WTC11 (cell line): ENCODE measurements around the gene EHBP1. TPM values are rescaled to one million over a fixed set of nuclear protein-coding genes. Genes with fewer than 3 reads are reported as not detected.

ENCODE experiments used
- ATAC-seq: fragments of 200-7000 bp; cut with Tn5 transposase; 2 replicates; pipeline ENCODE4 v1.10.0; 2021; ENCODE audit warnings: mild to moderate bottlenecking, moderate library complexity
- CTCF ChIA-PET: fragments of 300-600 bp; sonication (Branson Sonifier 250); formaldehyde crosslinking; loops from one replicate; lab custom pipeline; 2021; ENCODE audit warnings: antibody characterized with exemption; lab: Charles Lee
- POLR2A ChIA-PET: fragments of 350-600 bp; sonication (Branson Sonifier 250); formaldehyde crosslinking; loops from one replicate; lab custom pipeline; 2021; ENCODE audit warnings: antibody characterized with exemption; lab: Charles Lee
- DNase-seq: peaks from one replicate; pipeline ENCODE4 v3.0.0; 2021; ENCODE audit warnings: low spot score
- H3K27ac Mint-ChIP-seq: 2 replicates; pipeline ENCODE4 v1.8.0; 2021; ENCODE audit warnings: mixed read lengths
- H3K27me3 Mint-ChIP-seq: 2 replicates; pipeline ENCODE4 v1.8.0; 2021; ENCODE audit warnings: low read depth, mild to moderate bottlenecking, moderate library complexity, mixed read lengths
- H3K36me3 Mint-ChIP-seq: 2 replicates; pipeline ENCODE4 v1.8.0; 2021; ENCODE audit warnings: mixed read lengths
- H3K4me1 Mint-ChIP-seq: 2 replicates; pipeline ENCODE4 v1.8.0; 2022; ENCODE audit warnings: mixed read lengths
- H3K4me3 Mint-ChIP-seq: 2 replicates; pipeline ENCODE4 v1.8.0; 2021; ENCODE audit warnings: mild to moderate bottlenecking, moderate library complexity, mixed read lengths
- H3K9me3 Mint-ChIP-seq: 2 replicates; pipeline ENCODE4 v1.8.0; 2021; ENCODE audit warnings: mixed read lengths
- CREM ChIP-seq: sonication (generic); formaldehyde crosslinking; IDR thresholded peaks from 2 replicates; pipeline ENCODE4 v1.8.1; 2022; ENCODE audit warnings: mild to moderate bottlenecking, missing genetic modification reagents, moderate library complexity
- FOXK1 ChIP-seq: sonication (generic); formaldehyde crosslinking; IDR thresholded peaks from 2 replicates; pipeline ENCODE4 v1.8.0; 2022; ENCODE audit warnings: mild to moderate bottlenecking, moderate library complexity, missing genetic modification reagents
- GRHL2 ChIP-seq: fragments of 250-450 bp; sonication (Bioruptor Pico); IDR thresholded peaks from 2 replicates; pipeline ENCODE4 v1.8.0; 2022; ENCODE audit warnings: mild to moderate bottlenecking, moderate library complexity; ENCODE audit not compliant: insufficient replicate concordance, severe bottlenecking
- KAT7 ChIP-seq: sonication (generic); formaldehyde crosslinking; IDR thresholded peaks from 2 replicates; pipeline ENCODE4 v1.8.1; 2023; ENCODE audit warnings: missing genetic modification reagents, mild to moderate bottlenecking, borderline replicate concordance
- NFE2L1 ChIP-seq: sonication (generic); formaldehyde crosslinking; IDR thresholded peaks from 2 replicates; pipeline ENCODE4 v1.8.1; 2023; ENCODE audit warnings: missing genetic modification reagents
- NR3C1 ChIP-seq: sonication (generic); formaldehyde crosslinking; conservative IDR thresholded peaks from 2 replicates; pipeline ENCODE4 v1.8.1; 2023; ENCODE audit warnings: low read depth, mild to moderate bottlenecking, missing genetic modification reagents
- OVOL2 ChIP-seq: fragments of 250-450 bp; sonication (Bioruptor Pico); IDR thresholded peaks from 2 replicates; pipeline ENCODE4 v1.9.0; 2021; ENCODE audit warnings: mild to moderate bottlenecking, borderline replicate concordance
- RORB ChIP-seq: fragments of 250-450 bp; sonication (Bioruptor Pico); IDR thresholded peaks from 2 replicates; pipeline ENCODE4 v1.9.0; 2021; ENCODE audit warnings: mild to moderate bottlenecking
- ZNF416 ChIP-seq: fragments of 250-450 bp; sonication (Bioruptor Pico); IDR thresholded peaks from 2 replicates; pipeline ENCODE4 v1.9.0; 2021; ENCODE audit warnings: mild to moderate bottlenecking, inconsistent platforms
- total RNA-seq: library from RNA; stranded (reverse); gene quantifications from 3 replicates; pipeline ENCODE4 v1.2.3, GENCODE V29; 2021
- TF ChIP-seq, protein P1 (sequence below): sonication (generic); formaldehyde crosslinking; IDR thresholded peaks from 2 replicates; pipeline ENCODE4 v1.8.1; 2022; ENCODE audit warnings: missing genetic modification reagents, borderline replicate concordance
- TF ChIP-seq, protein P2 (sequence below): sonication (generic); formaldehyde crosslinking; IDR thresholded peaks from 2 replicates; pipeline ENCODE4 v1.8.1; 2023; ENCODE audit warnings: mild to moderate bottlenecking, missing genetic modification reagents, borderline replicate concordance
- TF ChIP-seq, protein P3 (sequence below): sonication (generic); formaldehyde crosslinking; conservative IDR thresholded peaks from 2 replicates; pipeline ENCODE4 v1.8.1; 2023; ENCODE audit warnings: mild to moderate bottlenecking, low read depth, missing genetic modification reagents, moderate library complexity

Gene EHBP1
- total RNA-seq, 1 experiment from 2014 or later: 36.4 TPM

DNA sequence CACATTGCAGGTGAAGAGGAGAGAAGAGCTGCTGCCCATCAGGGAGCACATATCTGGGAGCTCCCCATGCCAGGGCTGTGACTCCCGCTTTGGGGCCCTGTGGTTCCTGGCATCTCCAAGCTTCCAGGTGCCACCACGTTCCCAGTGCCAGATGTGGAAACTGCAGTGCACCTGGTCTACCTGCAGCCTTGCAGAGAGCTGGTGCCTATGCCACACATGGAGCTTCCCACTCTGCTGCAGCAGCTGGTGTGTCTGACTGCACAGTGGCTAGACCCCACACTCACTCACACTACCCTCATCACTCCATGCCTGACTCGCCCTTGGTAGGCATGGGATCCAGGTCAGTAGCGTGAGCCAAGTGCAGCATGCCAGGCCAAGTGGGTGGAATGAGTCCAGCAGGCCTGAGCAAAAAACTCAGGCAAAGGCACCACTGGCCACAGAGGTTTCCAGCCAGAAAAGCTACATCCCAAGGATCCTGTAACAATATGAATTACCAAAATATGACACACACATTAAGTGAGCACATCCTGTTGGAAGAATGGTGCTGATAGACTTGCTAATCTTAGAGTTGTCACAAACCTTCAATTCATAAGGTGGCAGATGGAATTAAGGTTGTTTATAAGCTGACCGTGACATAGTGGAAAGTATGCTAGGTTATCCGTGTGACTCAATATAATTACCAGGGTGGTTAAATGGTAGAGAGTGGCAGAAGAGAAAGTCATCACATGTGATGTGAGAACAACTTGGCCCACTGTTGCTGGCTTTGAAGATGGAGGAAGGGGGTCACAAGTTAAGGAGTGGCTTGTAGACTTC, 150.9 kb downstream of the EHBP1 start:
- no peak overlapping the region for H3K27ac Mint-ChIP-seq
- H3K4me3 Mint-ChIP-seq: no peak overlapping the region
- peaks cover 8% of the 10 kb centered on the region for H3K9me3 Mint-ChIP-seq
- H3K27me3 Mint-ChIP-seq: no peaks in the 10 kb centered on the region
- H3K36me3 Mint-ChIP-seq: peaks cover 17% of the 10 kb centered on the region
- ChIA-PET POLR2A (no interaction called here), CTCF (no interaction called here)
- ATAC-seq (no peak), DNase-seq (no peak)
- H3K4me1 Mint-ChIP-seq: peaks cover 5% of the 10 kb centered on the region
- TF ChIP-seq GRHL2: no peak
- TF ChIP-seq, protein P1, sequence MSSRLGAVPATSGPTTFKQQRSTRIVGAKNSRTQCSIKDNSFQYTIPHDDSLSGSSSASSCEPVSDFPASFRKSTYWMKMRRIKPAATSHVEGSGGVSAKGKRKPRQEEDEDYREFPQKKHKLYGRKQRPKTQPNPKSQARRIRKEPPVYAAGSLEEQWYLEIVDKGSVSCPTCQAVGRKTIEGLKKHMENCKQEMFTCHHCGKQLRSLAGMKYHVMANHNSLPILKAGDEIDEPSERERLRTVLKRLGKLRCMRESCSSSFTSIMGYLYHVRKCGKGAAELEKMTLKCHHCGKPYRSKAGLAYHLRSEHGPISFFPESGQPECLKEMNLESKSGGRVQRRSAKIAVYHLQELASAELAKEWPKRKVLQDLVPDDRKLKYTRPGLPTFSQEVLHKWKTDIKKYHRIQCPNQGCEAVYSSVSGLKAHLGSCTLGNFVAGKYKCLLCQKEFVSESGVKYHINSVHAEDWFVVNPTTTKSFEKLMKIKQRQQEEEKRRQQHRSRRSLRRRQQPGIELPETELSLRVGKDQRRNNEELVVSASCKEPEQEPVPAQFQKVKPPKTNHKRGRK: no peak
- TF ChIP-seq, all 79 proteins: peak for 0

GRCh38 chr2:62857139-62857931, 151.8 kb downstream of the EHBP1 start:
- CTCF ChIA-PET: no interaction called here
- ATAC-seq: no peak

More at GRCh38 chr2:62857139-62857931, 151.8 kb downstream of the EHBP1 start:
- H3K4me3 Mint-ChIP-seq: no peak overlapping the region
- peaks cover 5% of the 10 kb centered on the region for H3K4me1 Mint-ChIP-seq
- no peaks in the 10 kb centered on the region for H3K27me3 Mint-ChIP-seq
- peaks cover 21% of the 10 kb centered on the region for H3K36me3 Mint-ChIP-seq
- peaks cover 8% of the 10 kb centered on the region for H3K9me3 Mint-ChIP-seq
- no peak for DNase-seq
- POLR2A ChIA-PET: no interaction called here
- H3K27ac Mint-ChIP-seq: no peak overlapping the region
- TF ChIP-seq, protein P2, sequence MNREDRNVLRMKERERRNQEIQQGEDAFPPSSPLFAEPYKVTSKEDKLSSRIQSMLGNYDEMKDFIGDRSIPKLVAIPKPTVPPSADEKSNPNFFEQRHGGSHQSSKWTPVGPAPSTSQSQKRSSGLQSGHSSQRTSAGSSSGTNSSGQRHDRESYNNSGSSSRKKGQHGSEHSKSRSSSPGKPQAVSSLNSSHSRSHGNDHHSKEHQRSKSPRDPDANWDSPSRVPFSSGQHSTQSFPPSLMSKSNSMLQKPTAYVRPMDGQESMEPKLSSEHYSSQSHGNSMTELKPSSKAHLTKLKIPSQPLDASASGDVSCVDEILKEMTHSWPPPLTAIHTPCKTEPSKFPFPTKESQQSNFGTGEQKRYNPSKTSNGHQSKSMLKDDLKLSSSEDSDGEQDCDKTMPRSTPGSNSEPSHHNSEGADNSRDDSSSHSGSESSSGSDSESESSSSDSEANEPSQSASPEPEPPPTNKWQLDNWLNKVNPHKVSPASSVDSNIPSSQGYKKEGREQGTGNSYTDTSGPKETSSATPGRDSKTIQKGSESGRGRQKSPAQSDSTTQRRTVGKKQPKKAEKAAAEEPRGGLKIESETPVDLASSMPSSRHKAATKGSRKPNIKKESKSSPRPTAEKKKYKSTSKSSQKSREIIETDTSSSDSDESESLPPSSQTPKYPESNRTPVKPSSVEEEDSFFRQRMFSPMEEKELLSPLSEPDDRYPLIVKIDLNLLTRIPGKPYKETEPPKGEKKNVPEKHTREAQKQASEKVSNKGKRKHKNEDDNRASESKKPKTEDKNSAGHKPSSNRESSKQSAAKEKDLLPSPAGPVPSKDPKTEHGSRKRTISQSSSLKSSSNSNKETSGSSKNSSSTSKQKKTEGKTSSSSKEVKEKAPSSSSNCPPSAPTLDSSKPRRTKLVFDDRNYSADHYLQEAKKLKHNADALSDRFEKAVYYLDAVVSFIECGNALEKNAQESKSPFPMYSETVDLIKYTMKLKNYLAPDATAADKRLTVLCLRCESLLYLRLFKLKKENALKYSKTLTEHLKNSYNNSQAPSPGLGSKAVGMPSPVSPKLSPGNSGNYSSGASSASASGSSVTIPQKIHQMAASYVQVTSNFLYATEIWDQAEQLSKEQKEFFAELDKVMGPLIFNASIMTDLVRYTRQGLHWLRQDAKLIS: no peak
- no peak for TF ChIP-seq OVOL2 (CRISPR knock-in tag)
- TF ChIP-seq KAT7: no peak
- TF ChIP-seq FOXK1 (CRISPR knock-in tag): no peak
- TF ChIP-seq RORB (CRISPR knock-in tag): no peak
- TF ChIP-seq CREM (CRISPR knock-in tag): no peak
- TF ChIP-seq ZNF416: no peak
- TF ChIP-seq, protein P3, sequence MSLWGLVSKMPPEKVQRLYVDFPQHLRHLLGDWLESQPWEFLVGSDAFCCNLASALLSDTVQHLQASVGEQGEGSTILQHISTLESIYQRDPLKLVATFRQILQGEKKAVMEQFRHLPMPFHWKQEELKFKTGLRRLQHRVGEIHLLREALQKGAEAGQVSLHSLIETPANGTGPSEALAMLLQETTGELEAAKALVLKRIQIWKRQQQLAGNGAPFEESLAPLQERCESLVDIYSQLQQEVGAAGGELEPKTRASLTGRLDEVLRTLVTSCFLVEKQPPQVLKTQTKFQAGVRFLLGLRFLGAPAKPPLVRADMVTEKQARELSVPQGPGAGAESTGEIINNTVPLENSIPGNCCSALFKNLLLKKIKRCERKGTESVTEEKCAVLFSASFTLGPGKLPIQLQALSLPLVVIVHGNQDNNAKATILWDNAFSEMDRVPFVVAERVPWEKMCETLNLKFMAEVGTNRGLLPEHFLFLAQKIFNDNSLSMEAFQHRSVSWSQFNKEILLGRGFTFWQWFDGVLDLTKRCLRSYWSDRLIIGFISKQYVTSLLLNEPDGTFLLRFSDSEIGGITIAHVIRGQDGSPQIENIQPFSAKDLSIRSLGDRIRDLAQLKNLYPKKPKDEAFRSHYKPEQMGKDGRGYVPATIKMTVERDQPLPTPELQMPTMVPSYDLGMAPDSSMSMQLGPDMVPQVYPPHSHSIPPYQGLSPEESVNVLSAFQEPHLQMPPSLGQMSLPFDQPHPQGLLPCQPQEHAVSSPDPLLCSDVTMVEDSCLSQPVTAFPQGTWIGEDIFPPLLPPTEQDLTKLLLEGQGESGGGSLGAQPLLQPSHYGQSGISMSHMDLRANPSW: no peak
- TF ChIP-seq NFE2L1 (CRISPR knock-in tag): no peak
- TF ChIP-seq NR3C1 (CRISPR knock-in tag): no peak
- TF ChIP-seq, protein P1: no peak
- TF ChIP-seq, all 79 proteins: peak for 0
